Body of pancreas (tissue), 4 donors: ENCODE results near the gene METTL4. TPM values are rescaled to one million over a fixed set of nuclear protein-coding genes. Genes with fewer than 3 reads are reported as not detected.
A peak's percentile ranks its signal among the peaks of the same experiment; 100 is the strongest.

ENCODE experiments used
- ATAC-seq: fragments of 150-250 bp; one replicate; pipeline ENCODE4 v1.9.1; 2016
- DNase-seq, 4 donors: peaks; one replicate each; pipeline ENCODE4 v3.0.0-alpha.2; 2019
- H3K27ac ChIP-seq, 4 donors: fragments of 200-600 bp; sonication (generic); 1 replicate in 3 of 4; 2 replicates in 1 of 4; pipeline versions ENCODE4 v1.5.1 to v1.6.1; 2016 to 2019; ENCODE audit warnings: mild to moderate bottlenecking in 1 of 4, mixed read lengths in 1 of 4, moderate library complexity in 1 of 4
- H3K27me3 ChIP-seq, 2 donors: fragments of 200-600 bp; sonication (generic); one replicate each; pipeline ENCODE4 v1.6.0; 2016; ENCODE audit warnings: mild to moderate bottlenecking in 1 of 2
- H3K36me3 ChIP-seq, 2 donors: fragments of 200-600 bp; sonication (generic); replicated peaks in 1 of 2; 2 replicates each; pipeline ENCODE4 v1.5.1; 2016; ENCODE audit warnings: low read depth in 2 of 2; ENCODE audit not compliant: insufficient read depth in 1 of 2
- H3K4me1 ChIP-seq: fragments of 200-600 bp; sonication (generic); one replicate; pipeline ENCODE4 v1.6.0; 2016
- H3K4me3 ChIP-seq, 2 donors: fragments of 200-600 bp; sonication (generic); 1 replicate in 1 of 2; 2 replicates in 1 of 2; pipeline ENCODE4 v1.5.1; 2016 to 2019
- H3K9me3 ChIP-seq, 3 donors: fragments of 200-600 bp; sonication (generic); 1 replicate in 2 of 3; 2 replicates in 1 of 3; pipeline ENCODE4 v1.5.1; 2016
- POLR2A ChIP-seq, 3 donors: fragments of 450-650 bp; IDR thresholded peaks; one replicate each; pipeline ENCODE4 v1.6.1; 2016; ENCODE audit warnings: antibody characterized with exemption in 3 of 3, mild to moderate bottlenecking in 2 of 3
- WGBS, 2 donors: methylation state at CpG; one replicate each; pipeline ENCODE4 v1.1.5; 2017; 5-methylcytosine and 5-hydroxymethylcytosine counted together
- intact Hi-C: fragments of 100-400 bp; cut with DNase I; formaldehyde crosslinking; loops from one replicate; pipeline ENCODE4 v1.15.1; 2023
- total RNA-seq, 2 donors: library from RNA; depleted of rRNA; stranded (reverse); fragments of >200 nt; gene quantifications; one replicate each; pipeline ENCODE4 v1.1.0, GENCODE V29; 2016
- TF ChIP-seq, protein P1 (sequence below), 7 experiments: fragments of 450-650 bp in 4 of 7; fragments of 200-600 bp in 3 of 7; sonication (generic) in 3 of 7; IDR thresholded peaks; one replicate each; pipeline ENCODE4 v1.5.1; 2016 to 2019; ENCODE audit warnings: antibody characterized with exemption in 7 of 7

METTL4 gene
- total RNA-seq, 2 donors from 2014 or later, result 1.8 to 4.3 TPM

DNA sequence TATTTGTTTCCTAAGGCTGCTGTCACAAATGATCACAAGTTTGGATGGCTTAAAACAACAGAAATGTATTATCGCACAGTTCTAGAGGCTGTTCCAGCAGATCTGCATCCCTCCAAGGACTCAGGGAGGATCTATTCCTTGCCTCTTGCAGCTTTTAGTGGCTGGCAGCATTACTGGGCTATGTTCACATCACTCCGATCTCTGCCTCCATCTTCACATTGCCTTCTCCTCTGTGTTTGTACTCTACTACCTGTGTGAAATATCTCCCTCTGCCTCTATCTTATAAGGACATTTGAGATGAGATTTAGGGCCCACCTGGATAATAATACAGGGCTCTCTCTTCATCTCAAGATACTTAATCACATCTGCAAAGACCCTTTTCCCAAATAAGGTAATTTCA, 19.0 kb upstream of the METTL4 start:
- Histone ChIP-seq H3K4me1 (no peaks in the 10 kb centered on the region), H3K36me3 (no peaks in the 10 kb centered on the region), H3K27ac (no peak overlapping the region), H3K4me3 (no peak overlapping the region), H3K9me3 (no peaks in the 10 kb centered on the region), H3K27me3 (no peaks in the 10 kb centered on the region)
- TF ChIP-seq, protein P1, sequence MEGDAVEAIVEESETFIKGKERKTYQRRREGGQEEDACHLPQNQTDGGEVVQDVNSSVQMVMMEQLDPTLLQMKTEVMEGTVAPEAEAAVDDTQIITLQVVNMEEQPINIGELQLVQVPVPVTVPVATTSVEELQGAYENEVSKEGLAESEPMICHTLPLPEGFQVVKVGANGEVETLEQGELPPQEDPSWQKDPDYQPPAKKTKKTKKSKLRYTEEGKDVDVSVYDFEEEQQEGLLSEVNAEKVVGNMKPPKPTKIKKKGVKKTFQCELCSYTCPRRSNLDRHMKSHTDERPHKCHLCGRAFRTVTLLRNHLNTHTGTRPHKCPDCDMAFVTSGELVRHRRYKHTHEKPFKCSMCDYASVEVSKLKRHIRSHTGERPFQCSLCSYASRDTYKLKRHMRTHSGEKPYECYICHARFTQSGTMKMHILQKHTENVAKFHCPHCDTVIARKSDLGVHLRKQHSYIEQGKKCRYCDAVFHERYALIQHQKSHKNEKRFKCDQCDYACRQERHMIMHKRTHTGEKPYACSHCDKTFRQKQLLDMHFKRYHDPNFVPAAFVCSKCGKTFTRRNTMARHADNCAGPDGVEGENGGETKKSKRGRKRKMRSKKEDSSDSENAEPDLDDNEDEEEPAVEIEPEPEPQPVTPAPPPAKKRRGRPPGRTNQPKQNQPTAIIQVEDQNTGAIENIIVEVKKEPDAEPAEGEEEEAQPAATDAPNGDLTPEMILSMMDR (IDR thresholded peaks at IDR 0.05), result no peak
- TF ChIP-seq POLR2A (IDR thresholded peaks at IDR 0.05), result no peak
- no peak for ATAC-seq
- 90 to 92% methylated on average over 2 of the region's 2 CpGs for WGBS, 2 donors
- DNase-seq, result no peak
- intact Hi-C loops, result no loop called here

DNA sequence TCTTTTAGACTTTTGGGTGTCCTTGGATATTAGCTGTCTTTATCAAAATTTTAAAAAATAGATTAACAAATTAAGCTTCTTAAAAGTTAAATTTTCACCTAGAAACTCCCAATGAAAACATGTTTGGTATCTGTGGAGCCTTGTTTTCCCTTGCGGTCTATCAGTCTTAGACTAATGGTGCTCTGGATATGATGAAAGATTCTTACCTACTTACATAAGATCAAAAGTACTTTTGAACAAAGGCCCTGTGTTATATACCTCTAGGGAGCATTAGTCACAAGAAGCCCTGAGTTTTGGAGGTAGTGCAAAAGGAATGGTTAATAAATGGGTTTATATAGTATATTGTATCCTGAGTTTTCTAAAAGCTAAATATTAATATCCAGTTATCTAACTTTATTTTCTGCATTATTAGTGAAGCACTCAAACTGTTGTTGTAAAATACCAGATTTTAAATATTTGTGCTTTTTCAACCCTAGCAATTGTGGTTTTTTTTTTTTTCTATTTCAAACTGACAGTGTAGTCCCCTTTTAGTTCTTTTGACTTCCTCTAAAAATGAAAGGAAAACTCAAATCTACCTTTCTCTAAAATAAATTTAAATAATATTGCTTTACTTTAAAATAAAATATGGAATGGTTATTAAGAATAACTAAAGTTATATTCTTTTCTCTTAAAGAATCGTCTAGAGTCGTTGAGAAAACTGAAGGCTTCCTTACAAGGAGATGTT, 18.2 kb upstream of the METTL4 start:
- Histone ChIP-seq H3K27ac (peak overlapping the region in 1 of 4 donors; percentile 10), H3K4me3 (no peak overlapping the region)
- 79 to 80% methylated on average over 3 of the region's 3 CpGs for WGBS, 2 donors

DNA sequence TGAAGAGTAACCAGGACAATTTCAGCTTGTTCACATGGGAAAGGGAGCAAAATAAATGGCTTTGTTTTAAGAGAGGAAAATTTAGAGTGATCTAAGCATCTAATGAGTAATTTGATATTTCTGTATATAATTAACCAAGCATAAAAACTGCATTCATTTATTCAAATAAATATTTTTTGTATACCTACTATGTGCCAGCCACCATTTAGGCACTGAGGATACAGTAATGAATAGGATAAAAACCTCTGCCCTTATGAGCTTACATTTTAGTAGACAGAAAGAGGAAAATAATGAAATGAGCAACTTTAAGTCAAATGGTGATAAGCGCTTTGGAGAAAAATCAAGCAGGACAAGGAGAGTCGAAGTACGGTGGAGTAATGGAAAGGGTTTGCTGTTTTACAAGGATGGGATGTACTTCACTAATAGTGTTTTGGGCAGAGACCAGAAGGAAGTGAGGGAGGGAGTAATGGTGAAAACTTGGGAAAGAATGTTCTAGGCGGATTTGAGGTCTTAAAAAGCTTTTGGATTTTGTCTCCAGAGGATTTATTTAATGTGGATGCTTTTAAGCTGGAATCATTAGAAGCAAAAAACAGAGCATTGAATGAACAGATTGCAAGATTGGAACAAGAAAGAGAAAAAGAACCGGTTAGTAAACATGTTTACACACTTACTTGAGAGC, 17.5 kb upstream of the METTL4 start:
- no peak for ATAC-seq
- intact Hi-C loops, result no loop called here
- H3K27ac ChIP-seq, result no peak overlapping the region

More for the DNA sequence above, 18.2 kb upstream of the METTL4 start:
- no peaks in the 10 kb centered on the region for H3K4me1 ChIP-seq
- H3K36me3 ChIP-seq, result no peaks in the 10 kb centered on the region
- intact Hi-C loops, result no loop called here
- TF ChIP-seq POLR2A (IDR thresholded peaks at IDR 0.05), result no peak
- TF ChIP-seq, protein P1 (IDR thresholded peaks at IDR 0.05), result no peak
- ATAC-seq, result peak; percentile 47
- no peak for DNase-seq
- no peaks in the 10 kb centered on the region for H3K27me3 ChIP-seq
- no peaks in the 10 kb centered on the region for H3K9me3 ChIP-seq

GRCh38 chr18:2587788-2588187, 16.5 kb upstream of the METTL4 start:
- no peak overlapping the region for H3K4me3 ChIP-seq
- no peaks in the 10 kb centered on the region for H3K27me3 ChIP-seq
- TF ChIP-seq POLR2A (IDR thresholded peaks at IDR 0.05), result no peak
- TF ChIP-seq, protein P1 (IDR thresholded peaks at IDR 0.05), result no peak
- WGBS, 2 donors, result 95 to 96% methylated on average over 3 of the region's 3 CpGs
- intact Hi-C loops, result no loop called here
- H3K4me1 ChIP-seq, result no peaks in the 10 kb centered on the region
- H3K9me3 ChIP-seq, result no peaks in the 10 kb centered on the region
- no peak for DNase-seq
- no peak overlapping the region for H3K27ac ChIP-seq
- no peaks in the 10 kb centered on the region for H3K36me3 ChIP-seq
- ATAC-seq, result no peak

More for the DNA sequence above, 17.5 kb upstream of the METTL4 start:
- H3K9me3 ChIP-seq, result no peaks in the 10 kb centered on the region
- no peak for DNase-seq
- no peaks in the 10 kb centered on the region for H3K4me1 ChIP-seq
- 81 to 82% methylated on average over 5 of the region's 5 CpGs for WGBS, 2 donors
- TF ChIP-seq POLR2A (IDR thresholded peaks at IDR 0.05), result no peak
- TF ChIP-seq, protein P1 (IDR thresholded peaks at IDR 0.05), result no peak
- no peaks in the 10 kb centered on the region for H3K27me3 ChIP-seq
- no peaks in the 10 kb centered on the region for H3K36me3 ChIP-seq
- no peak overlapping the region for H3K4me3 ChIP-seq
